Liver (tissue), 3 donors: ENCODE measurements around the gene GPATCH8.
A peak's percentile ranks its signal among the peaks of the same experiment; 100 is the strongest.

ENCODE experiments used
- CTCF ChIP-seq: fragments of 150-350 bp; IDR thresholded peaks from 2 replicates; pipeline ENCODE4 v1.5.1; 2017; ENCODE audit warnings: improper control_type of control experiment, low read depth, low read length; ENCODE audit not compliant: missing input control
- FOXA1 ChIP-seq: IDR thresholded peaks from 2 replicates; pipeline ENCODE4 v1.6.1; 2016; ENCODE audit warnings: antibody characterized with exemption
- REST ChIP-seq: IDR thresholded peaks from 2 replicates; pipeline ENCODE4 v1.6.1; 2016; ENCODE audit warnings: antibody characterized with exemption, mild to moderate bottlenecking
- RXRA ChIP-seq, 2 donors: IDR thresholded peaks; 2 replicates each; pipeline ENCODE4 v1.6.1; 2017 to 2018; ENCODE audit warnings: antibody characterized with exemption in 2 of 2, mild to moderate bottlenecking in 1 of 2
- SP1 ChIP-seq: IDR thresholded peaks from 2 replicates; pipeline ENCODE4 v1.6.1; 2018; ENCODE audit warnings: antibody characterized with exemption, mild to moderate bottlenecking
- YY1 ChIP-seq: IDR thresholded peaks from 2 replicates; pipeline ENCODE4 v1.6.1; 2016; ENCODE audit warnings: antibody characterized with exemption, mild to moderate bottlenecking
- donor health status: healthy.
- donor health status: healthy.

GRCh38 chr17:44400226-44400847 is 102.9 kb downstream of the GPATCH8 start:
- TF ChIP-seq CTCF (peak; percentile 13), RXRA (IDR thresholded peaks at IDR 0.05) (no peak), SP1 (no peak), REST (no peak), FOXA1 (no peak), YY1 (no peak)
